Neuronal stem cell (in vitro differentiated cells): ENCODE results near the gene ZMYM2.

Experiments used
- DNase-seq: peaks from one replicate; pipeline ENCODE4 v3.0.0-alpha.2; 2013; ENCODE audit warnings: low spot score
- H2AFZ ChIP-seq: one replicate; pipeline ENCODE4 v1.6.1; 2013; ENCODE audit warnings: mild to moderate bottlenecking, low read length, inconsistent platforms
- H2AK5ac ChIP-seq: 2 replicates; pipeline ENCODE4 v1.6.1; 2013; ENCODE audit warnings: low read depth, mild to moderate bottlenecking, inconsistent platforms, low read length, moderate library complexity, mixed read lengths
- H2BK120ac ChIP-seq: 2 replicates; pipeline ENCODE4 v1.6.1; 2013; ENCODE audit warnings: low read depth, mild to moderate bottlenecking, inconsistent platforms, low read length, moderate library complexity, mixed read lengths
- H2BK12ac ChIP-seq: one replicate; pipeline ENCODE4 v1.6.1; 2013; ENCODE audit warnings: low read length, inconsistent platforms
- H2BK15ac ChIP-seq: 2 replicates; pipeline ENCODE4 v1.6.1; 2013; ENCODE audit warnings: mild to moderate bottlenecking, low read length, inconsistent platforms, mixed read lengths
- H2BK5ac ChIP-seq: one replicate; pipeline ENCODE4 v1.6.1; 2013; ENCODE audit warnings: inconsistent platforms, mild to moderate bottlenecking, low read length, moderate library complexity
- H3K14ac ChIP-seq: one replicate; pipeline ENCODE4 v1.6.1; 2013; ENCODE audit warnings: low read length, inconsistent platforms
- H3K18ac ChIP-seq: 2 replicates; pipeline ENCODE4 v1.6.1; 2013; ENCODE audit warnings: low read length, inconsistent platforms
- H3K23ac ChIP-seq: 2 replicates; pipeline ENCODE4 v1.6.1; 2013; ENCODE audit warnings: low read depth, mild to moderate bottlenecking, mixed read lengths, low read length, inconsistent platforms; ENCODE audit not compliant: poor library complexity
- H3K27ac ChIP-seq: replicated peaks from 3 replicates; pipeline ENCODE4 v1.5.1; 2013; ENCODE audit warnings: low read length, inconsistent platforms
- H3K27me3 ChIP-seq, 3 experiments: 2 replicates each; pipeline ENCODE4 v1.6.1; 2013; ENCODE audit warnings: low read length in 3 of 3, mild to moderate bottlenecking in 2 of 3, inconsistent platforms in 1 of 3, low read depth in 1 of 3, mixed read lengths in 1 of 3, moderate library complexity in 1 of 3; ENCODE audit not compliant: control insufficient read depth in 3 of 3, insufficient read depth in 3 of 3
- H3K36me3 ChIP-seq, 2 donors: replicated peaks in 1 of 2; 2 replicates each; pipeline ENCODE4 v1.6.1; 2013; ENCODE audit warnings: low read length in 2 of 2; ENCODE audit not compliant: control insufficient read depth in 2 of 2, insufficient read depth in 2 of 2
- H3K4ac ChIP-seq: 2 replicates; pipeline ENCODE4 v1.6.1; 2013; ENCODE audit warnings: inconsistent platforms, mild to moderate bottlenecking, low read length, moderate library complexity
- H3K4me1 ChIP-seq, 2 donors: 1 replicate in 1 of 2; 2 replicates in 1 of 2; pipeline ENCODE4 v1.6.1; 2013; ENCODE audit warnings: low read length in 2 of 2, low read depth in 1 of 2; ENCODE audit not compliant: control insufficient read depth in 2 of 2, insufficient read depth in 1 of 2
- H3K4me2 ChIP-seq: one replicate; pipeline ENCODE4 v1.6.1; 2013; ENCODE audit warnings: mild to moderate bottlenecking, low read length, inconsistent platforms; ENCODE audit not compliant: insufficient read depth, poor library complexity, severe bottlenecking
- H3K4me3 ChIP-seq, 2 donors: 2 replicates each; pipeline ENCODE4 v1.5.1; 2013; ENCODE audit warnings: low read length in 2 of 2, mild to moderate bottlenecking in 2 of 2, inconsistent platforms in 1 of 2, moderate library complexity in 1 of 2
- H3K79me1 ChIP-seq: one replicate; pipeline ENCODE4 v1.6.1; 2013; ENCODE audit warnings: low read depth, mild to moderate bottlenecking, inconsistent platforms, low read length, moderate library complexity
- H3K9ac ChIP-seq: one replicate; pipeline ENCODE4 v1.6.1; 2013; ENCODE audit warnings: mild to moderate bottlenecking, low read depth, low read length, inconsistent platforms; ENCODE audit not compliant: poor library complexity
- H3K9me3 ChIP-seq, 2 donors: replicated peaks in 1 of 2; 2 replicates each; pipeline versions ENCODE3 to v1.6.1; 2013; ENCODE audit warnings: low read length in 2 of 2, mild to moderate bottlenecking in 2 of 2, inconsistent platforms in 1 of 2, low read depth in 1 of 2, mixed read lengths in 1 of 2, moderate library complexity in 1 of 2; ENCODE audit not compliant: control insufficient read depth in 2 of 2, insufficient read depth in 1 of 2
- H4K8ac ChIP-seq: one replicate; pipeline ENCODE4 v1.6.1; 2013; ENCODE audit warnings: low read depth, mild to moderate bottlenecking, inconsistent platforms, low read length, moderate library complexity
- H4K91ac ChIP-seq: one replicate; pipeline ENCODE4 v1.6.1; 2013; ENCODE audit warnings: low read length, low read depth, mild to moderate bottlenecking, inconsistent platforms; ENCODE audit not compliant: poor library complexity
- WGBS, 2 donors: extraction: QIAGEN DNeasy Blood & Tissue Kit; methylation state at CpG; one replicate each; pipeline ENCODE4 v1.1.7; 2013; ENCODE audit warnings: missing lambda C conversion rate in 2 of 2, mixed read lengths in 1 of 2; ENCODE audit not compliant: insufficient read length in 2 of 2, insufficient replicate concordance in 1 of 2; ENCODE audit errors: extremely low coverage in 2 of 2; 5-methylcytosine and 5-hydroxymethylcytosine counted together

ZMYM2 gene

GRCh38 chr13:20074966-20075365 lies 116.4 kb downstream of the ZMYM2 start:
- no peak overlapping the region for H3K9ac ChIP-seq
- no peak for DNase-seq
- H3K36me3 ChIP-seq, result peaks cover 23 to 80% of the 10 kb centered on the region in 2 donors
- no CpG with 5 or more reads among the region's 1 CpG for WGBS, 2 donors
- H2BK5ac ChIP-seq, result no peak overlapping the region
- H2AFZ ChIP-seq, result no peak overlapping the region
- H3K4ac ChIP-seq, result no peak overlapping the region
- no peak overlapping the region for H2AK5ac ChIP-seq
- H3K4me1 ChIP-seq, result no peaks in the 10 kb centered on the region
- H3K9me3 ChIP-seq, result no peaks in the 10 kb centered on the region
- H4K91ac ChIP-seq, result no peak overlapping the region
- H3K23ac ChIP-seq, result no peak overlapping the region
- no peak overlapping the region for H3K4me2 ChIP-seq
- no peaks in the 10 kb centered on the region for H3K27me3 ChIP-seq
- no peak overlapping the region for H4K8ac ChIP-seq
- no peak overlapping the region for H2BK15ac ChIP-seq
- no peak overlapping the region for H3K18ac ChIP-seq
- no peaks in the 10 kb centered on the region for H3K79me1 ChIP-seq
- no peak overlapping the region for H2BK120ac ChIP-seq
- H3K4me3 ChIP-seq, result no peak overlapping the region
- no peak overlapping the region for H3K27ac ChIP-seq
- H3K14ac ChIP-seq, result no peak overlapping the region
- H2BK12ac ChIP-seq, result no peak overlapping the region

- Histone ChIP-seq H3K4me3 (no peak overlapping the region), H3K27ac (no peak overlapping the region), H3K79me1 (no peaks in the 10 kb centered on the region), H3K23ac (no peak overlapping the region), H2AK5ac (no peak overlapping the region), H2AFZ (no peak overlapping the region), H2BK120ac (no peak overlapping the region), H3K4ac (no peak overlapping the region), H2BK5ac (no peak overlapping the region), H3K27me3 (no peaks in the 10 kb centered on the region), H2BK12ac (no peak overlapping the region), H3K18ac (no peak overlapping the region), H3K4me2 (no peak overlapping the region), H4K91ac (no peak overlapping the region), H3K9ac (no peak overlapping the region), H3K14ac (no peak overlapping the region), H3K9me3 (no peaks in the 10 kb centered on the region), H3K4me1 (no peaks in the 10 kb centered on the region), H2BK15ac (no peak overlapping the region), H4K8ac (no peak overlapping the region), H3K36me3 (peaks cover 14 to 80% of the 10 kb centered on the region in 2 donors)
- no peak for DNase-seq
- no CpG with 5 or more reads among the region's 2 CpGs for WGBS, 2 donors
These were observed 118.6 kb downstream of the ZMYM2 start for GRCh38 chr13:20077086-20077485.

- WGBS, 2 donors, result no CpG with 5 or more reads among the region's 7 CpGs
- Histone ChIP-seq H3K4me3 (no peak overlapping the region), H3K9ac (no peak overlapping the region), H3K14ac (no peak overlapping the region), H3K36me3 (peaks cover 16 to 84% of the 10 kb centered on the region in 2 donors), H3K23ac (no peak overlapping the region), H3K4ac (no peak overlapping the region), H2BK5ac (no peak overlapping the region), H4K91ac (no peak overlapping the region), H2AK5ac (no peak overlapping the region), H3K27ac (no peak overlapping the region), H2BK15ac (no peak overlapping the region), H2BK12ac (no peak overlapping the region), H3K9me3 (no peaks in the 10 kb centered on the region), H3K4me1 (no peaks in the 10 kb centered on the region), H2AFZ (no peak overlapping the region), H3K27me3 (no peaks in the 10 kb centered on the region), H3K18ac (no peak overlapping the region), H3K4me2 (no peak overlapping the region), H3K79me1 (no peaks in the 10 kb centered on the region), H2BK120ac (no peak overlapping the region), H4K8ac (no peak overlapping the region)
- no peak for DNase-seq
These were observed 122.0 kb downstream of the ZMYM2 start for GRCh38 chr13:20080377-20081164.

- Histone ChIP-seq H3K4me3 (no peak overlapping the region), H4K8ac (no peak overlapping the region), H3K36me3 (peaks cover 2 to 34% of the 10 kb centered on the region in 2 donors), H3K27ac (no peak overlapping the region), H3K4me2 (no peak overlapping the region), H3K14ac (no peak overlapping the region), H3K4me1 (no peaks in the 10 kb centered on the region), H3K79me1 (no peaks in the 10 kb centered on the region), H2AFZ (no peak overlapping the region), H2BK12ac (no peak overlapping the region), H3K18ac (no peak overlapping the region), H3K9ac (no peak overlapping the region), H3K27me3 (no peaks in the 10 kb centered on the region), H3K4ac (no peak overlapping the region), H2BK5ac (no peak overlapping the region), H2BK120ac (no peak overlapping the region), H2BK15ac (no peak overlapping the region), H4K91ac (no peak overlapping the region), H2AK5ac (no peak overlapping the region), H3K9me3 (no peaks in the 10 kb centered on the region), H3K23ac (no peak overlapping the region)
- no peak for DNase-seq
- WGBS, 2 donors, result no CpG with 5 or more reads among the region's 1 CpG
These were observed 131.8 kb downstream of the ZMYM2 start for GRCh38 chr13:20090349-20090748.
